Measurements from ENCODE around the gene KNDC1.

KNDC1 gene

DNA sequence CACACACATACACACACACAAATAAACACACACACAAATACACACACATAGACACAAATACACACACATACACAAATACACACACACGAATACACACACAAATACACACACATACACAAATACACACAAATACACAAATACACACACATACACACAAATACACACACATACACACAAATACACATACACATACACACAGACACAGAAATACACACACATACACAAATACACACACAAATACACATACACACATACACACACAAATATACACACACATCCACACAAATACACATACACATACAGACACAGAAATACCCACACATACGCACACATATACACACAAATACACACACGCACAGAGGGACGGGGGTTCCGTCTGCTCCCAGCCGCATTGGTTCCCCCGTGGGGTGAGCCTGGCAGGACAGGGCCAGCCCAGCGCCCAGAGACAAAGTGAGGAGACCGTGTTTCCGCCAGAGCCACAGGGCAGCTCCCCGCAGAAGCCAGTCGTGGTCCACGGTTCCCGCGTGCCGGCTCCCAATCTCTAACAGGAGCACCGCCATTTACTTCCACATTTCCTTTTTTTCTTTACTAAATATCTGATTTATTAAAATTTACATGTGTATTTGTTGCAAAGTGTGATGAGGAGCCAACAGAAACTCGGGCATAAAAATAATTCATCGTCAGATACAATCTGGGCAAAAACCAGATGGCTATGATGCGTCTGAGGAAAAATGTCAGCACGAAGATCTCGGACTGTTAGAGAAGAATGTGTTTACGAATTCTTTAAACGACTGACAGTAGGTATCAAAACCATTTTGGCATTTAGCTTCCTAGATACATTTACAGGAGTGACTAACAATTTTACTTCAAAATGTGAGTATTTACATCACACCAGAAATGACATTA, 3.1 kb upstream of the KNDC1 start:
- TF ChIP-seq, protein P1, sequence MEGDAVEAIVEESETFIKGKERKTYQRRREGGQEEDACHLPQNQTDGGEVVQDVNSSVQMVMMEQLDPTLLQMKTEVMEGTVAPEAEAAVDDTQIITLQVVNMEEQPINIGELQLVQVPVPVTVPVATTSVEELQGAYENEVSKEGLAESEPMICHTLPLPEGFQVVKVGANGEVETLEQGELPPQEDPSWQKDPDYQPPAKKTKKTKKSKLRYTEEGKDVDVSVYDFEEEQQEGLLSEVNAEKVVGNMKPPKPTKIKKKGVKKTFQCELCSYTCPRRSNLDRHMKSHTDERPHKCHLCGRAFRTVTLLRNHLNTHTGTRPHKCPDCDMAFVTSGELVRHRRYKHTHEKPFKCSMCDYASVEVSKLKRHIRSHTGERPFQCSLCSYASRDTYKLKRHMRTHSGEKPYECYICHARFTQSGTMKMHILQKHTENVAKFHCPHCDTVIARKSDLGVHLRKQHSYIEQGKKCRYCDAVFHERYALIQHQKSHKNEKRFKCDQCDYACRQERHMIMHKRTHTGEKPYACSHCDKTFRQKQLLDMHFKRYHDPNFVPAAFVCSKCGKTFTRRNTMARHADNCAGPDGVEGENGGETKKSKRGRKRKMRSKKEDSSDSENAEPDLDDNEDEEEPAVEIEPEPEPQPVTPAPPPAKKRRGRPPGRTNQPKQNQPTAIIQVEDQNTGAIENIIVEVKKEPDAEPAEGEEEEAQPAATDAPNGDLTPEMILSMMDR (IDR thresholded peaks at IDR 0.05; ENCODE audit: low read depth, low read length), result no peak
- H3K9me3 ChIP-seq, result no peaks in the 10 kb centered on the region
- H3K4me1 ChIP-seq, result no peaks in the 10 kb centered on the region
- no peak for DNase-seq
- no peak overlapping the region for H3K4me3 ChIP-seq (ENCODE audit: low read depth, low read length)
- H3K36me3 ChIP-seq, result no peaks in the 10 kb centered on the region
- peaks cover 16% of the 10 kb centered on the region for H3K27me3 ChIP-seq

DNA sequence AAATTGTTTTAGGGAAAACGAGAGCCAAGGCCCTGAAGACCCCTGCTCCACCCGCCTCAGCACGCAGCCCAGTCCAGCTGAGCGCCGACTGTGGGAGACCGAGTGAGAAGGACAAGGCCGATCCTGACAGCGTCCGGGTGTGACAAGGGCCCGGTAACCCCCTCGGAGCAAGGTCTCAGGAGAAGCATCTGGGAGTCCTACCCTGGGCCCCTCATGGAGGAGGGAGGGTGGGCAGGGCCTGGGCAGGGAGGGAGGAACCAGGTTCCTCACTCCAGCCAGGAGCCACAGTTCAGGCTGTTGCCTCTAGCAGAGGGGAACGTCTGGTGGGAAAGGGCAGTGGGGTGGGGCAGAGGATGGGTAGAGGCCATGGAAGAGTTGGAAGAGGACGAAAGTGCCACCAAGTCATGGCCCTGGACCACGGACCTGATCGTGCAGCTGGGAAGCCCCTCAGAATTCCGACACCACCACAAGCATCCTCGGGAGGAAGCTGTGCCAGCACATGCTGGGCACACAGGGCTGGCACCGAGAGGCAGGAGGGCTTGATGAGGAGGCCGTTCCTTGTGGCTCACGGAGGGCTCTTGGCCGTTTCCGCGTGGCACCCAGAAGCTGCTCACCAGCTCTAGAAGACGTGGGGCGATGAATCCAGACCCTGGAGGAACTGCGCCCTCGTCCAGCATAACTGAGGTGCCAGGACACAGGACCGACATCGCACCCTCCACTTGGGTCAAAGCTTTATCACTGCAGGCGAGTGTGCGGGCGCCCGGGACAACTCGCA, 2.2 kb upstream of the KNDC1 start:
- Histone ChIP-seq H3K4me3 (ENCODE audit: low read depth, low read length) (no peak overlapping the region), H3K36me3 (no peaks in the 10 kb centered on the region), H3K27me3 (peaks cover 25% of the 10 kb centered on the region), H3K4me1 (no peaks in the 10 kb centered on the region), H3K9me3 (no peaks in the 10 kb centered on the region)
- DNase-seq, result no peak
- TF ChIP-seq, protein P1 (IDR thresholded peaks at IDR 0.05; ENCODE audit: low read depth, low read length), result no peak

GRCh38 chr10:133158437-133158755, 1.6 kb upstream of the KNDC1 start:
- TF ChIP-seq, protein P1 (IDR thresholded peaks at IDR 0.05; ENCODE audit: low read depth, low read length), result no peak
- Histone ChIP-seq H3K4me3 (ENCODE audit: low read depth, low read length) (no peak overlapping the region), H3K36me3 (no peaks in the 10 kb centered on the region), H3K4me1 (no peaks in the 10 kb centered on the region), H3K27me3 (peaks cover 30% of the 10 kb centered on the region), H3K9me3 (no peaks in the 10 kb centered on the region)
- DNase-seq, result no peak

DNA sequence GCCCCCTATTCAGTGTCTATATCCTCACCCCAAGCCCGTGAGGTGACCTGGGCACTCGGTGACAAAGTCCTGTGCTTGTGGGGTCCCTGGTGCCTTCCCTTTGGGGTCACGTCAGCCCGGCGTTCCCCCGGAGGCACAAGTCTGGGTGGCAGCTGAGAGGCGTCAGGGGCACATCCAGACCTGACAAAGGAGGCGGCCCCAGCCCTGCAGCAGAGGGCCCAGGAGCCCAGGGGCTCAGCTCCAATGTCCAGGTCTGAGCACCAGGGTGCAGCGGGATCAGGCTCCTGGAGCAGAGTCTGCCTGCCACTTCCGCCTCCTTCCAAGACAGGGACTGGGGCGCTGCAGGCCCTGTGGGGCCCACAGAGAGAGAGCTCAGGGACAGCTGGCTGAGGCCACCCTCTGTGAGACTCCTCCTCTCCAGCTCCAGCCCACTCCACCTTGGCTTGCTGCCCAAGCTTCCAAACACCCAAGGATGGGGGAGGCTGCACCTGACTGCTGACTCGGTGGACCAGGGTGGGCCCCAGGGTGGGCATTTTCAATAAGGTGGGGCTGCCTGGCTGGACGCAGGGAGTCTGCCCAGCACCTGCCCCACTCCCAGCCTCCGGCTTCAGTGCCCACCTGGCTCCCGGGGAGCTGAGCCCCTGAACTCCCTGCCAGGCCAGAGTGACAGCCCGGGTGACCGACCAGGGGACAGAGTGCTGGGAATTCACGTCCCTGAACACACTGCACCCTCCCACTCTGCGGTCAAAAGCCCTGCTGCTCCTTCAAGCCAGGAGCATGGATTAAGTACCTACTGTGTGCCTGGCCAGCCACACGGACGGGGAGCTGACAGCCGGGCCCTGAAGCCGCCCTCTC, 1.0 kb upstream of the KNDC1 start:
- peaks cover 31% of the 10 kb centered on the region for H3K27me3 ChIP-seq
- H3K4me1 ChIP-seq, result no peaks in the 10 kb centered on the region
- DNase-seq, result peak; percentile 43
- H3K4me3 ChIP-seq (ENCODE audit: low read depth, low read length), result no peak overlapping the region
- TF ChIP-seq, protein P1 (IDR thresholded peaks at IDR 0.05; ENCODE audit: low read depth, low read length), result no peak
- no peaks in the 10 kb centered on the region for H3K9me3 ChIP-seq
- H3K36me3 ChIP-seq, result no peaks in the 10 kb centered on the region

DNA sequence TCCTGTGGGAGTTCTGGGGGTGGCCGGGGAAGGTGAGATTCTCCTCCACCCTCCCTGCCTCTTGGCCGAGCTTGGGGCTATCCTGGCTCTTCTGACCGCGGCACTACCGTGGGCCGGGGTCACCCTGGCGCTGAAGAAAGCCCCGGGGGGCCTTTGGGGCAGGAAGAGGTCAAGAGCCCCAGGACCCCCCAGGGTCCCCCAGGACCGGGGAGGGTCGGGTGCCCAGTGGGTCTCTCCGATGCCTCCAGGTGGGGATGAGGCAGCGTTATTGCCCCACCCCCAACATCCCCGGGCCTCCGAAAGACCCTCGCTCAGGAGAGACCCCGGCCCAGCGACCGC, 439 bp upstream of the KNDC1 start:
- H3K4me1 ChIP-seq, result no peaks in the 10 kb centered on the region
- no peaks in the 10 kb centered on the region for H3K36me3 ChIP-seq
- DNase-seq, result no peak
- H3K27me3 ChIP-seq, result peaks cover 32% of the 10 kb centered on the region
- no peak overlapping the region for H3K4me3 ChIP-seq (ENCODE audit: low read depth, low read length)
- TF ChIP-seq, protein P1 (IDR thresholded peaks at IDR 0.05; ENCODE audit: low read depth, low read length), result no peak
- no peaks in the 10 kb centered on the region for H3K9me3 ChIP-seq

Measured in BE2C (cell line).